B cell (primary cell): ENCODE results near the gene PROM1.

Experiments
- EZH2 ChIP-seq: IDR thresholded peaks from 2 replicates; pipeline ENCODE4 v1.6.1; 2012; ENCODE audit warnings: borderline replicate concordance, low read depth, mild to moderate bottlenecking, moderate library complexity, low read length; ENCODE audit not compliant: insufficient read depth, poor library complexity, severe bottlenecking
- TF ChIP-seq, protein P1 (sequence below): fragments of 200-600 bp; IDR thresholded peaks from one replicate; pipeline ENCODE4 v1.8.0; 2022; ENCODE audit warnings: antibody characterized with exemption, mild to moderate bottlenecking

DNA sequence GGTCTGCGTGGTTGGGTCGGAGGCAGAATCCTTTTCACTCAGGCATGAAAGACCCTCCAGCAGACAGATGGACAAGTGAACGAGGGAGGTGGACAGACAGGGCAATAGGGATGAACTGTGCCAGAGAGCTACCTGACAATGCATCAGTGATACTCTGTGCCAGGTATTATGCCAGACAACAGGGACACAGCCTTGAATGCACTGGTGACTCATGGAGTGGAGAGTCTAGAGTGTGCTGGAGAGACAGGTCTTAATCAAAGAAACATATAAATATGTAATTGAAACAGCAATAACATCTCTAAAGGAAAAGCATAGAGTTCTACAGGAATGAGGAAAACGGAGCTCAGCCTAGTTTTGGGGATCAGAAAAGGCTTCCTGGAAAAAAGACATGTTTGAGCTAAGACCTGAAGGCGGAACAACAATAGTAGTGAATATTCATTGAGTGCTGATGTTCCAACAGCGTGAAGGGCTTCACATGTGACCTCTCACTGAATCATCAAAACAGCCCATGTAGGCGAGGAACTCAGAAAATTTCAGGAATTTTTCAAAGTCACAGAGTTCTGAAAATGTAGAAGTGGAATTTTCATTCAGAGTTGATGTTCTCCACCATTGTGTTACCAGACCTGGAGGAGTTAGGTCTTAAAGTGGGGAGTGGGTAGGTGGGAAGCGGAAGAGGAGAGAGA, 100.8 kb downstream of the PROM1 start:
- TF ChIP-seq, protein P1, sequence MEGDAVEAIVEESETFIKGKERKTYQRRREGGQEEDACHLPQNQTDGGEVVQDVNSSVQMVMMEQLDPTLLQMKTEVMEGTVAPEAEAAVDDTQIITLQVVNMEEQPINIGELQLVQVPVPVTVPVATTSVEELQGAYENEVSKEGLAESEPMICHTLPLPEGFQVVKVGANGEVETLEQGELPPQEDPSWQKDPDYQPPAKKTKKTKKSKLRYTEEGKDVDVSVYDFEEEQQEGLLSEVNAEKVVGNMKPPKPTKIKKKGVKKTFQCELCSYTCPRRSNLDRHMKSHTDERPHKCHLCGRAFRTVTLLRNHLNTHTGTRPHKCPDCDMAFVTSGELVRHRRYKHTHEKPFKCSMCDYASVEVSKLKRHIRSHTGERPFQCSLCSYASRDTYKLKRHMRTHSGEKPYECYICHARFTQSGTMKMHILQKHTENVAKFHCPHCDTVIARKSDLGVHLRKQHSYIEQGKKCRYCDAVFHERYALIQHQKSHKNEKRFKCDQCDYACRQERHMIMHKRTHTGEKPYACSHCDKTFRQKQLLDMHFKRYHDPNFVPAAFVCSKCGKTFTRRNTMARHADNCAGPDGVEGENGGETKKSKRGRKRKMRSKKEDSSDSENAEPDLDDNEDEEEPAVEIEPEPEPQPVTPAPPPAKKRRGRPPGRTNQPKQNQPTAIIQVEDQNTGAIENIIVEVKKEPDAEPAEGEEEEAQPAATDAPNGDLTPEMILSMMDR = no peak
- no peak for TF ChIP-seq EZH2
